ENCODE results near the gene SLC9A3.

SLC9A3 gene

DNA sequence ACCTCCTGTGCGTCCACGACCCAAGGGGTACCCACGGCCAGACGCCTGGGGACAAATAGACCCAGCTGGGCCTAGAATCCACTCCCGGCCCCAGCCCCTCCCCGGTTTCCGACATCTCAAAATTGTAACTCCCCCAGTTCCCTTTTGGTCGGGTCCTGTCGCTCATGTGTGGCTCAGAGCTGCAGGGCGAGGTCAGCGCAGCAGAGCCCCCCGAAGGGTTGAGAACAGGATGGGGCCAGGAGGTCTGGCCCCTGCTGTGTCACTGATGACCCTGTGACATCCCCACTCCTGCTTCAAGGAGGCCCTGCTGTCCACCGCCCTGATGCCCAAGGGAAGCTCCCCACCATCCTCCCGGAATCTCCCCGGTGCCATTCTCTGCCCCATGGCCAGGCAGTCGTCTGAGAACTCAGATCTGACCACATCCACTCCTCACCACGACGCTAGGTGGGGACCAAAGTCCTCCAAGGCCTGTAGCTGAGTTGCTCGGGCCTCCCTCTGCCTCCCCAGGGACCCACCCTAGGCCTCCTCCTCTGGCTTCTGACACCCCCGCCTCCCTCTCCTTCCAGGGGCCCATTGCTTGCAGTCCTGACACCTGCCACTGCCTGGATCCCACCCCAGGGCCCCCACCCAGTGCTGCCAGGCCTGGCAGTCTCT lies 3.9 kb downstream of the SLC9A3 start:
- CTCF ChIA-PET = interaction anchor here (0.6 kb wide), 1 partner anchor 410 kb away, joined by 3 read pairs; no protein-coding TSS in a partner anchor
- TF ChIP-seq ZNF843 (tag by site-specific recombination; IDR thresholded peaks at IDR 0.05) = no peak
- TF ChIP-seq, protein P1, sequence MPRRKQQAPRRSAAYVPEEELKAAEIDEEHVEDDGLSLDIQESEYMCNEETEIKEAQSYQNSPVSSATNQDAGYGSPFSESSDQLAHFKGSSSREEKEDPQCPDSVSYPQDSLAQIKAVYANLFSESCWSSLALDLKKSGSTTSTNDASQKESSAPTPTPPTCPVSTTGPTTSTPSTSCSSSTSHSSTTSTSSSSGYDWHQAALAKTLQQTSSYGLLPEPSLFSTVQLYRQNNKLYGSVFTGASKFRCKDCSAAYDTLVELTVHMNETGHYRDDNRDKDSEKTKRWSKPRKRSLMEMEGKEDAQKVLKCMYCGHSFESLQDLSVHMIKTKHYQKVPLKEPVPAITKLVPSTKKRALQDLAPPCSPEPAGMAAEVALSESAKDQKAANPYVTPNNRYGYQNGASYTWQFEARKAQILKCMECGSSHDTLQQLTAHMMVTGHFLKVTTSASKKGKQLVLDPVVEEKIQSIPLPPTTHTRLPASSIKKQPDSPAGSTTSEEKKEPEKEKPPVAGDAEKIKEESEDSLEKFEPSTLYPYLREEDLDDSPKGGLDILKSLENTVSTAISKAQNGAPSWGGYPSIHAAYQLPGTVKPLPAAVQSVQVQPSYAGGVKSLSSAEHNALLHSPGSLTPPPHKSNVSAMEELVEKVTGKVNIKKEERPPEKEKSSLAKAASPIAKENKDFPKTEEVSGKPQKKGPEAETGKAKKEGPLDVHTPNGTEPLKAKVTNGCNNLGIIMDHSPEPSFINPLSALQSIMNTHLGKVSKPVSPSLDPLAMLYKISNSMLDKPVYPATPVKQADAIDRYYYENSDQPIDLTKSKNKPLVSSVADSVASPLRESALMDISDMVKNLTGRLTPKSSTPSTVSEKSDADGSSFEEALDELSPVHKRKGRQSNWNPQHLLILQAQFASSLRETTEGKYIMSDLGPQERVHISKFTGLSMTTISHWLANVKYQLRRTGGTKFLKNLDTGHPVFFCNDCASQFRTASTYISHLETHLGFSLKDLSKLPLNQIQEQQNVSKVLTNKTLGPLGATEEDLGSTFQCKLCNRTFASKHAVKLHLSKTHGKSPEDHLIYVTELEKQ (tag by site-specific recombination; IDR thresholded peaks at IDR 0.05; ENCODE audit: borderline replicate concordance) = no peak
- no peak for TF ChIP-seq ZNF146 (tag by site-specific recombination; IDR thresholded peaks at IDR 0.05)
- no peak for TF ChIP-seq ZNF585B (tag by site-specific recombination; IDR thresholded peaks at IDR 0.05)
- TF ChIP-seq ZNF169 (tag by site-specific recombination; IDR thresholded peaks at IDR 0.05) = no peak
- no peak for TF ChIP-seq MZF1 (tag by site-specific recombination; IDR thresholded peaks at IDR 0.05; ENCODE audit: borderline replicate concordance)
- TF ChIP-seq HOXC10 (CRISPR knock-in tag; IDR thresholded peaks at IDR 0.05) = no peak
- TF ChIP-seq ZXDB (tag by site-specific recombination; IDR thresholded peaks at IDR 0.05) = no peak
- no peak for TF ChIP-seq OVOL3 (tag by site-specific recombination; IDR thresholded peaks at IDR 0.05)
- no peak for TF ChIP-seq HOXA7 (CRISPR knock-in tag; IDR thresholded peaks at IDR 0.05; ENCODE audit: borderline replicate concordance)
- TF ChIP-seq GLIS1 (tag by site-specific recombination; IDR thresholded peaks at IDR 0.05) = 0 out of 2 replicates have a peak, but pooled peaks have one; percentile 10
- TF ChIP-seq, protein P2, sequence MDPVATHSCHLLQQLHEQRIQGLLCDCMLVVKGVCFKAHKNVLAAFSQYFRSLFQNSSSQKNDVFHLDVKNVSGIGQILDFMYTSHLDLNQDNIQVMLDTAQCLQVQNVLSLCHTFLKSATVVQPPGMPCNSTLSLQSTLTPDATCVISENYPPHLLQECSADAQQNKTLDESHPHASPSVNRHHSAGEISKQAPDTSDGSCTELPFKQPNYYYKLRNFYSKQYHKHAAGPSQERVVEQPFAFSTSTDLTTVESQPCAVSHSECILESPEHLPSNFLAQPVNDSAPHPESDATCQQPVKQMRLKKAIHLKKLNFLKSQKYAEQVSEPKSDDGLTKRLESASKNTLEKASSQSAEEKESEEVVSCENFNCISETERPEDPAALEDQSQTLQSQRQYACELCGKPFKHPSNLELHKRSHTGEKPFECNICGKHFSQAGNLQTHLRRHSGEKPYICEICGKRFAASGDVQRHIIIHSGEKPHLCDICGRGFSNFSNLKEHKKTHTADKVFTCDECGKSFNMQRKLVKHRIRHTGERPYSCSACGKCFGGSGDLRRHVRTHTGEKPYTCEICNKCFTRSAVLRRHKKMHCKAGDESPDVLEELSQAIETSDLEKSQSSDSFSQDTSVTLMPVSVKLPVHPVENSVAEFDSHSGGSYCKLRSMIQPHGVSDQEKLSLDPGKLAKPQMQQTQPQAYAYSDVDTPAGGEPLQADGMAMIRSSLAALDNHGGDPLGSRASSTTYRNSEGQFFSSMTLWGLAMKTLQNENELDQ (tag by site-specific recombination; IDR thresholded peaks at IDR 0.05; ENCODE audit: low read depth) = no peak
- TF ChIP-seq KLF1 (tag by site-specific recombination; IDR thresholded peaks at IDR 0.05) = peak; percentile 54
- TF ChIP-seq, protein P3, sequence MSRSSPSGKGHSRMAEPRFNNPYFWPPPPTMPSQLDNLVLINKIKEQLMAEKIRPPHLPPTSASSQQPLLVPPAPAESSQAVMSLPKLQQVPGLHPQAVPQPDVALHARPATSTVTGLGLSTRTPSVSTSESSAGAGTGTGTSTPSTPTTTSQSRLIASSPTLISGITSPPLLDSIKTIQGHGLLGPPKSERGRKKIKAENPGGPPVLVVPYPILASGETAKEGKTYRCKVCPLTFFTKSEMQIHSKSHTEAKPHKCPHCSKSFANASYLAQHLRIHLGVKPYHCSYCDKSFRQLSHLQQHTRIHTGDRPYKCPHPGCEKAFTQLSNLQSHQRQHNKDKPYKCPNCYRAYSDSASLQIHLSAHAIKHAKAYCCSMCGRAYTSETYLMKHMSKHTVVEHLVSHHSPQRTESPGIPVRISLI (tag by site-specific recombination; IDR thresholded peaks at IDR 0.05) = no peak
- POLR2A ChIA-PET = no interaction called here

DNA sequence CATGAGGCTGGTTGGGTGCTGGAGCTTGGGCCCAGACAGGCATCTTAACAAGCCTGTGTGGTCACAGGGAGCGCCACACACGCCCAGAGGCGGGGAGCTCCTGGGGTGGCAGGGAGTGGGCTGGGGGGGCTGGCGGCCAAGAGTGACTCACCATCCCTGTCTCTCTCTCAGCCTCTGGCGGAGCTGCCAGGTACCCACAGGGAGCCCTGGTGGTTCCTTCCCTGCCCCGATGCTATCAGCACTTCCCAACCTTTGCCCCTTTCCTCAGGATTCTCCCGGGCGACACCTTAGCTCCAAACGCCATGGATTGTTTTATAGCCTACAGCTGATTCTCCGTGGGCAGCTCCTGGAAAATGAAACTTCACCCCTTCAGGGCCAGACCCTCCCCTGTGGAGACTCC lies 5.5 kb downstream of the SLC9A3 start:
- ChIA-PET CTCF (no interaction called here), POLR2A (no interaction called here)
- H3K27ac ChIP-seq (ENCODE audit: extremely low read depth, low read depth, low read length) = no peak overlapping the region
- H3K36me3 ChIP-seq (ENCODE audit: control insufficient read depth in 2 of 2, insufficient read depth in 1 of 2, low read length in 2 of 2) = no peaks in the 10 kb centered on the region
- no peak overlapping the region for H3K4me3 ChIP-seq (ENCODE audit: low read depth, low read length)
- H3K4me1 ChIP-seq (ENCODE audit: control insufficient read depth, insufficient read depth, low read length) = no peaks in the 10 kb centered on the region
- no peaks in the 10 kb centered on the region for H3K9me3 ChIP-seq (ENCODE audit: control insufficient read depth, insufficient read depth, low read depth, low read length)
- TF ChIP-seq SP3 (tag by site-specific recombination; IDR thresholded peaks at IDR 0.05) = no peak
- TF ChIP-seq RBAK (tag by site-specific recombination; IDR thresholded peaks at IDR 0.05) = no peak
- TF ChIP-seq, protein P4, sequence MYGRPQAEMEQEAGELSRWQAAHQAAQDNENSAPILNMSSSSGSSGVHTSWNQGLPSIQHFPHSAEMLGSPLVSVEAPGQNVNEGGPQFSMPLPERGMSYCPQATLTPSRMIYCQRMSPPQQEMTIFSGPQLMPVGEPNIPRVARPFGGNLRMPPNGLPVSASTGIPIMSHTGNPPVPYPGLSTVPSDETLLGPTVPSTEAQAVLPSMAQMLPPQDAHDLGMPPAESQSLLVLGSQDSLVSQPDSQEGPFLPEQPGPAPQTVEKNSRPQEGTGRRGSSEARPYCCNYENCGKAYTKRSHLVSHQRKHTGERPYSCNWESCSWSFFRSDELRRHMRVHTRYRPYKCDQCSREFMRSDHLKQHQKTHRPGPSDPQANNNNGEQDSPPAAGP (tag by site-specific recombination; IDR thresholded peaks at IDR 0.05) = peak; percentile 96
- TF ChIP-seq ZNF366 (tag by site-specific recombination; conservative IDR thresholded peaks at IDR 0.05) = no peak
- peak; percentile 91 for TF ChIP-seq ZIC2 (tag by site-specific recombination; IDR thresholded peaks at IDR 0.05)
- no peak for TF ChIP-seq ZNF157 (tag by site-specific recombination; IDR thresholded peaks at IDR 0.05)
- peak; percentile 83 for TF ChIP-seq GLIS1 (tag by site-specific recombination; IDR thresholded peaks at IDR 0.05)
- TF ChIP-seq KLF1 (tag by site-specific recombination; IDR thresholded peaks at IDR 0.05) = peak; percentile 87
- no peak for TF ChIP-seq ZNF621 (tag by site-specific recombination; IDR thresholded peaks at IDR 0.05)
- TF ChIP-seq ZNF785 (tag by site-specific recombination; IDR thresholded peaks at IDR 0.05) = no peak
- TF ChIP-seq GLIS2 (tag by site-specific recombination; IDR thresholded peaks at IDR 0.05) = peak; percentile 42
- TF ChIP-seq, protein P5, sequence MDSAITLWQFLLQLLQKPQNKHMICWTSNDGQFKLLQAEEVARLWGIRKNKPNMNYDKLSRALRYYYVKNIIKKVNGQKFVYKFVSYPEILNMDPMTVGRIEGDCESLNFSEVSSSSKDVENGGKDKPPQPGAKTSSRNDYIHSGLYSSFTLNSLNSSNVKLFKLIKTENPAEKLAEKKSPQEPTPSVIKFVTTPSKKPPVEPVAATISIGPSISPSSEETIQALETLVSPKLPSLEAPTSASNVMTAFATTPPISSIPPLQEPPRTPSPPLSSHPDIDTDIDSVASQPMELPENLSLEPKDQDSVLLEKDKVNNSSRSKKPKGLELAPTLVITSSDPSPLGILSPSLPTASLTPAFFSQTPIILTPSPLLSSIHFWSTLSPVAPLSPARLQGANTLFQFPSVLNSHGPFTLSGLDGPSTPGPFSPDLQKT (IDR thresholded peaks at IDR 0.05; ENCODE audit: borderline replicate concordance, low read depth, low read length) = no peak
- no peak for TF ChIP-seq ZNF548 (tag by site-specific recombination; IDR thresholded peaks at IDR 0.05)
- TF ChIP-seq ZNF501 (tag by site-specific recombination; IDR thresholded peaks at IDR 0.05) = no peak
- TF ChIP-seq ZNF623 (tag by site-specific recombination; IDR thresholded peaks at IDR 0.05) = no peak
- TF ChIP-seq EGR2 (tag by site-specific recombination; IDR thresholded peaks at IDR 0.05; ENCODE audit: low read depth) = peak; percentile 29; the same call in 1 of the 2 replicates

More for the DNA sequence above, 3.9 kb downstream of the SLC9A3 start:
- no peaks in the 10 kb centered on the region for H3K36me3 ChIP-seq (ENCODE audit: control insufficient read depth in 2 of 2, insufficient read depth in 1 of 2, low read length in 2 of 2)
- H3K4me1 ChIP-seq (ENCODE audit: control insufficient read depth, insufficient read depth, low read length) = no peaks in the 10 kb centered on the region
- H3K27ac ChIP-seq (ENCODE audit: extremely low read depth, low read depth, low read length) = no peak overlapping the region
- H3K4me3 ChIP-seq (ENCODE audit: low read depth, low read length) = no peak overlapping the region
- no peaks in the 10 kb centered on the region for H3K9me3 ChIP-seq (ENCODE audit: control insufficient read depth, insufficient read depth, low read depth, low read length)
